HS-27A (cell line): ENCODE results near the gene BSND.

Experiments
- DNase-seq: peaks from one replicate; pipeline ENCODE4 v3.0.0-alpha.2; 2012; ENCODE audit warnings: low read depth, missing footprints

The BSND gene

DNA sequence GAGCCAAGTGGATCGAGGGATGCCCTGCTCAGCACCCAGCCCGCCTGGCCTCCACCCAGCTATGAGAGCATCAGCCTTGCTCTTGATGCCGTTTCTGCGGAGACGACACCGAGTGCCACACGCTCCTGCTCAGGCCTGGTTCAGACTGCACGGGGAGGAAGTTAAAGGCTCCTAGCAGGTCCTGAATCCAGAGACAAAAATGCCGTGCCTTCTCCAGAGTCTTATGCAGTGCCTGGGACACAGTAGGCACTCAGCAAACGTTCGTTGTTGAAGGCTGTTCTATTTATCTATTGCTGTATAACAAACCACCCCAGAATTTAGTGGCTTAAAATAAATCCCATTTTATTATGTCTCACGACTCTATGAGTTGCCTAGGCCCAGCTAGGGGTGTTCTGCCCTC, 6.8 kb upstream of the BSND start:
- no peak for DNase-seq

DNA sequence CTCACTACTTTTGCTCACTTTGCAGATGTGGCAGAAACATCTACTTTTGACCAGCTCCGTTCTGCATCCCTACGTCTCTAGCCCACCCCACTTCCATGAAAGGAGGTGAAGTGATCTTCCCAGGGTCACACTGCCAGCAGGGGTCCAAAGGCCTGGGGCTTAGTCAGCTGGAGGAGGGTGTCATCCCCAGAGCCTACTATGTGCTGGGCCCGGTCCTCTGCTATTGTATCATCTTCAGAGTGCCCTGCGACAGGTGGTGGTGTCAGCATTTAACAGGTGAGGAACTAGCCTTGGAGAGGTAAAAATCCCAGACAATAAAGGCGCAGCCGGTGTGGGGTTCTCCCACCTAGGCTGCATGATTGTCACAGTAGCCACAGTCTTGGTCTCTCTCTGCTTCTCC, 5.6 kb upstream of the BSND start:
- no peak for DNase-seq

DNA sequence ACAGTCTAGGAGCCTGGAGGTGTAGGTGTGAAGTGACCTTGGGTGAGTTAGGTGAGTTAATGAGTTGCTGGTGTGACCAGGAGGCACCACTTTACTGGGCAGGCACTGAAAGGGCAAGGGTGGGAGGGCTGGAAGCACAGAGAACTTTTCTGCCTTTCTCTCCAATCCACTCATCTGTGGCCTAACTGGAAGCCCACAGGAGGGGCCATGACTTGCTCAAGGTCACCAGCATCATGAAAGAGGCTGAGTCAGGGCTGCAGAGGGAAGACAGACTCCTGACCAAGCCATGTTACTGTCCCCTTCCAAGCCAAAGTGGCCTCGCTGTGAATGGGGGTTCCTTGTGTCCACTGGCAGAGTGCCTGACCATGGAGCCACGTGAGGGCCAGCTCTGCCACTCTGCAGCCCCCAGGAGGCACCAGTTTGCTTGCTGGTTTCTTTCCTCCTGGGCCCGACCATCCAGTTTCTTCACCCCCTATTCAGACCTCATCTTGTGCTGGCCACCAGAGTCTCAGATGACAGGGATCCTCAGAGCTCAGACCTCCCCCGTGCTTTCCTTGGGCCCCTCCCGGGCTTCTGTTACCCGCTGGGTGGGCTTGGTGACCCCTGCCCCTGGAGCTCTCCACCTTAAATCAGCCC, 4.3 kb upstream of the BSND start:
- no peak for DNase-seq

DNA sequence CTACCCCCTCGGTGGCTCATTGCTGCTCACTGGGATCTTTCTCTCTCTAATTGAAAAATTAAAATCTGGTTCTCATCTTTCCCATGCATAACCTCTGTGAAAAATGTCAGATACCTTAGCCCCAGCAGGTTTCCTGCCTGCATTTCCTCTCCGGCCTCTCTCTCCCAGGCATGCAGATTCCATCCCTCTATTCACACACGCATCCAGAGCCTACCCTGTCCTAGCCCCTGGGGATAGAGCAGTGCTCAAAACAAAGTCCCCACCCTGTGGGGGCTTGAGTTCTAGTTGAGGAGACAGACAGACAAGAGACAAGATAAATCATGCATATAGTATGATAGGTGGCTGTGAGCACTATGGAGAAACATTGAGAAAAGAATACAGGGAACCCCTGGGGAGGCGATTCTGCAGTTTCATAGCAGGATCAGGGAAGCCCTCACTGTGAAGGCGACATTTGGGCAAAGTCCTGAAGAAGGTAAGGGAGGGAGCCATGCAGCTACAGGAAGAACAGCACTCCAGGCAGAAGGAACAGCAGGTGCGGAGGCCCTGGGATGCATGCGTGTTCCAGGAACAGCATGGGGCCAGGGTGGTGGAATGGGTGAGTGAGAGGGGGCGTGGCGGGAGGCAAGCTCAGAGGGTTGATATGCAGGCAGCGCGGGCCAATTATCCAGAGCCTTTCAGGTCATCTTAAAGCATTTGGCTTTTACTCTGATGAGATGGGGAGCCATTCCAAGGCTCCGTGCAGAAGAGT, 3.5 kb upstream of the BSND start:
- DNase-seq, result no peak

DNA sequence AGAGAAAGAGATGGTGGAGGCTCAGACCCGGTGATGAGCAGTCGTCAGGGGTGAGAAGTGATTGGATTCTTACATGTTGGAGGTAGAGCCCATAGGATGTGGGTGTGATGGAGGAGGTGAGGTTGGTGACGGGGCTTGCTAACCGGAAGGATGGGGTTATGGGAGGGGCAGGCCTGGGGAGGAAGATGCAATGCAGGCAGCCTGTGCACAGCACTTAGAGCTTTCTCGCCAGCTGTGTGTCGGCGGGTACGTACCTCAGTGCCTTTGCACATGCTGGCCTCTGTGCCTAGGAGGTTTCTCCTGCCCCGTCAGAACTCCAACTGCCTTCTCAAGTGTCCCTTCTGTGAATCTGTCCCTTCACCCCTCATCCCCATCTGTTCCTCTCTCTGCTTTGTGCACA, 2.9 kb upstream of the BSND start:
- no peak for DNase-seq

DNA sequence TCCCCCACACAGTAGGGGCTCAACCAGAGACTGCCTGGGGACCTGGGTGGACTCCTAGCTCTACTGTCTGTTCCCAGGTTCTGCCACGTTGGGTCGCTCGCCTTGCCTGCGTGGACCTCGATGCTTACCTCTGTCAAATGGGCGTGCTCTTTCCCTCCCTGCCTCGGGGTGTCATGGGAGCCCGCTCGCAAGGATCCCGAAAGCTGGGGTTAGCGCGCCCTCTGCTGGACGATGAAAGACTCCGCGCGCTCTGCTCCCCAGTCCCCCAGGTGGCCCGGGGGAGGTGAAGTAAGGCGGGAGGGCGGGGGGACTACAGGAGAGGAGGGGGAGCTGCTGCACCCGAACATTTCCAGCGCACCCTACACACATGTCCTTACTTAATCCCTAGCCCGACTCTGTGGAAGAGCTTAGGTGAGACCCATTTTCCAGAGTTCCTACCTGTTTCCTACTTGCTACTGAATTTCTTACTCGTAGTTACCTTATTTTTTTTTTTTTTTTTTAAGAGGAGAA, 2.3 kb upstream of the BSND start:
- DNase-seq, result peak; percentile 47

DNA sequence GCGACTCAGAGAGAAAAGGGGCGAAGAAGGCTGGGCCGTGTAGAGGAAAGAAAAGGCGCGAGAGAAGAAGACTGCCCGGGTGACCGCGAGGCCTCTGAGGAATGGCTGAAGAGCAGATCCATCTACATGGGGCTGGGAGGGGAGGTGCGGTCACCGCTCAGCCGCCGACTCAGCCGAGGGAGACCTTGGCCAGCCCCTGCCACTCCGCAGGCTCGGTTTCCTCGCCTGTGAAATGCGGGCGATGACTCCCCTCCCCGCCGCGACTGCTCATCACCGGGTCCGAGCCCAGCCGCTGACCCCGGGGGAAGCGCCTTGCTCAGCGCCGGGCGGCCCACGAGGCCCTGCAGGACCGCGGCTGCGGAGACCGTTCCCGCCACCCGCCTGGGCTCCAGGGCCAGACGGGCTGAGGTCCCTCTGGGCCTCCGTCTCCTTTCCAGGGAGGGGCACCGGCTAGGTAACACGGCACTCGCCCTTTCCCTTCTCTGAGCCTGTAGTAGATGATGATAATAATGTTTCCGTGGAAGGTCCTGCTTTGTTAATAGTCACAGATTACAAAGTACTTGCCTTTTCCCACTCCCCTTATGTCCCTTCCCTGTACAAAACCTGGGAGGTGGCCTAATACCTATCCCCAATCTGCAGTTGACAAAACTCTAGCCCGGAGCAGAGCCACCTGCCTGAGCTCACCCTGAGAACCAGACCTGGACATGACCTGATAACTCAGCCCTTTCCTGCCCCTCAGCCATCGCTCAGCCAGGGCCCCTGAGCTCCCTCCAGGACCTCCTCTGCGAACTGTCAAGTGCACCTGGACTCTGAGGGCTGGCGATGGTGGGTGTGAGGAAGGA, 1.6 kb upstream of the BSND start:
- no peak for DNase-seq

DNA sequence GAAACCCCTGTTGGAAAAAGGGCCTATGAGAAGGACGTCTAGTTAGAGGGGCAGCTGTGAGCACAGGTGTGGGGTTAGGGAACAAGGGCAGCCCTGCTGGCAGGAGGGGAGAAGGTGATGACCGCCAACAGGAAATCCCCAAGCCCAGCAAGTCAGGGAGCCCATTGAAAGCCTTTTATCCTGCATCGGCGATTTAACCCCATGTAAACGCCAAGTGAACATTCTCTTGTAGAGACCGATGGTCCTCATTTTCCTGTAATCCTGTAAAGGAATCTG, 1.1 kb upstream of the BSND start:
- DNase-seq, result no peak

DNA sequence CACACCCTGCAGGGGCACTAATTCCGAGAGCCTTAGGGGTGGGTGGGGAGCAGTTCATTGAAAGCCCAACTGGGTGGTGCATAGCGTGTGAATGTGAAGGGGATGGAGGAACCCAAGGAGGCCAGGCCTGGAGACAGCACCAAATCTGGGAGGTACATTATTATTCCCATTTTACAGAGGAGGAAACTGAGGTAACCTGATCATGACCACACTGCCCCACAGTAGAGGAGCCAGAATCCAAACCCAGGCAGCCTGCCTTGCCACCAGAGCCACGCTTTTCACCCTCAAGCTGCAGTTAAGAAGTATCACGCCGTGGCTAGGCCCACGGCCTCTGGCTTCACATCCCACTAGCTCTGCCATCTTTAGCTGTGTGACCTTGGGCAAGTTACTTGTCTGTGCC, 633 bp upstream of the BSND start:
- DNase-seq, result no peak

DNA sequence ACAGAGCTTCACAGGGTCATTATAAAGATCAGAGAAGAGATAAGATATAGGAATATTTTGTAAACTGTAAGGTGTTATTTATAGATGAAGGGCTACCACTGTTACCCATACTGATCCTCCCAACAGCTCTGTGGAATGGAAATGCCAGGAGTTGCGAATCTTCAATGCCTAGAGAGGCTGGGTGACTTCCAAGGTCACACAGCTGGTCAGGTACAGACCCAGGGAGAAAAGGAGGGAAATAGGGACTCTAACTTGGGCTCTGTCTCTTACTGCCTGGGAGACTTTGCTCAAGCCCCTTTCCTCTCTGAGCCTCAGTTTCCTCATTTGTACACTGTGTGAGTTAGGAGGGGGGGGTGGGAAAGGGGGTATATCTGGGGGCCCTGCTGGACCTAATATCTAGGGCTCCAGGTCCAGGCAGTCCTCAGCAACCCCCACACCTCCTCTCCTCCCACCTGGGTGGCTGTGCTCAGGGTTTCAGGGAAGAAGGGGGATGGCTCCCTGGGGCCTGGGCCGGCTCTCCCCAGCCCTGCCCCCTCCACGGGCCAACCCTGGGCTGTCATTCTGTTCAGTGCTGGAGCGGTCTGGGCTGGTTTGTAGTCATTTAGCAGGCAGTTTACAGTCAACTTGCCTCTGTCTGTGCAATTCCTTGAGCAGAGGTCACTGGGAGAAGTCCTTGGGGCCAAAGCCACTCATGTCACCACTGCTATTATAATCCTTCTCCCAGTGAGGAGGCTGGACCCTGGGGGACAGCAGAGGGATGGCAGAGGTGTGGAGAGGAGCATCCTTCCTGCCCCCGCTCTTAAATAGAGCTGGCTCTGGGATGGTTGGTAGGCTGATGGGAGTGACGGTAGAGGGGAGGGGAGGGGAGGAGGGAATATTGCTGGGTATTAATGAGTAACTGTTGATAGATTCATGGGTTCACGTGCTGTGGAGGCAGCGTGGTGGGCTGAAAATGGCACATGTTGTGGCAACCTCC, 1.7 kb downstream of the BSND start:
- DNase-seq, result no peak

DNA sequence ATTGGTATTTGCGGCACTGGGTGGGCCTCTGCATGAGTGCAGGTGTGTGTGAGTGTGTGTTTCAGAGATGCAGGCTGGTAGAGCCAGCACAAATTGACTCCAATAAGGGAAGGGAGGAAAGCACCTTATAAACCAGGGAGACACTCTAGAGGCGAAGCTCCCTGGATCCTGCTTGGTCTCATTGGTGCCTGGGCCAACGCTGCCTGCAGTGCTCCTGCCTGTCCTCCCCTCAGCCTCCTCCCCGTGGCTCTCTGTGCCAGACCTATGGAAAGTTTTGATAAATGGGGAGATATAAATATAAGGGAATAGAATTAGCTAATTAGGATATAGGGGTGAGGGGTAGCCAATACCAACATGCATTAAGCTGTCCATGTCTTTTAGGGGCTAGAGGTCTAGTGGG, 2.6 kb downstream of the BSND start:
- DNase-seq, result no peak

DNA sequence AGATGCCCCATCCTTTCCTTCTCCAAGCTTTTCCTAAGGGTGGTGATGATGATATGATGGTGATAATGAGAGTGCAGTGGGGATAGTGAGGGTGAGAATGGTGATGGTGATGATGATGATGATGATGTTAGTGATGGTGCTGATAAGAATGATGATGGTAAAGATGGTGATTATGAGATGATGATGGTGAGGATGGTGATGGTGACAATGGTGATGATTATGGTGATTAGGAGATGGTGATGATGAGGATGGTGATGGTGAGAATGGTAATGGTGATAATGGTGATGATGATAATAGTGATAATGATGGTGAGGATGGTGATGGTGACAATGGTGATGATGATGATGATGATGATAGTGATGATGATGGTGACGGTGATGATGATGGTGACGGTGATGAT, 4.0 kb downstream of the BSND start:
- no peak for DNase-seq

DNA sequence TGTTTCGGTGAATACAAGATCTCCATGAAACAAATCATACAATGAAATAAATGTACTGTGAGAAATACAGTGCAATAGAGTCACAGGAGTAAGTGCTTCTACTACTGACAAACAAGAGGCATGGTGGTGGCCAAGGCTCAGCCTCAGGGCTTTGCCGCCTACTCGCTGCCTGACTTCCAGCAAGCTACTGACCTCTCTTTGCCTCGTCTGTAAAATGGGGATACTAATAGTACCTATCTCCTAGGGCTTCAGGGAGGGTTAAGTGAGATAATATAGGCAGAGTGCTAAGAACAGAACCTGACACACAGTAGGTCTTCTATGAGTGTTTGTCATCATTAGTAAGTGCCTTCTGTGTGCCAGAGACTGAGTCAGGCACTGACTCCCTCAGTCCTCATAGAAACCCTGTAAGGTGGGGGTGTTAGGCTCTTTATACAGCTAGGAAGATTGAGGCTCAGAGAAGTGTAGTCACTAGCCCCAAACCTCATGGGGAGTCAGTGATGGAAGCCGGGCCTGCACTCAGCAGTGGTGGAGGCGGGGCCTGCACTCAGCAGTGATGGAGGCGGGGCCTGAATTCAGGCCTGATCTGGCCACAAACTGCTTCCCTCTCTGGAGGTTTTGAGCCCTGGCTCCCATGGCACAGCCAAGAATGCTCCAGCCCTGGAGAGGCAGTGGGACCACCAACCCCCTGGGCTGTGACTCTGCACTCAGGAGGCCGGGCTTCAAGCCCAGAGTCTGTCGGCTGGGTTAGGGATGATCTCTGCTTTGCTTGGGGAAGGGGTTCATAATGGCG, 6.8 kb downstream of the BSND start:
- no peak for DNase-seq

DNA sequence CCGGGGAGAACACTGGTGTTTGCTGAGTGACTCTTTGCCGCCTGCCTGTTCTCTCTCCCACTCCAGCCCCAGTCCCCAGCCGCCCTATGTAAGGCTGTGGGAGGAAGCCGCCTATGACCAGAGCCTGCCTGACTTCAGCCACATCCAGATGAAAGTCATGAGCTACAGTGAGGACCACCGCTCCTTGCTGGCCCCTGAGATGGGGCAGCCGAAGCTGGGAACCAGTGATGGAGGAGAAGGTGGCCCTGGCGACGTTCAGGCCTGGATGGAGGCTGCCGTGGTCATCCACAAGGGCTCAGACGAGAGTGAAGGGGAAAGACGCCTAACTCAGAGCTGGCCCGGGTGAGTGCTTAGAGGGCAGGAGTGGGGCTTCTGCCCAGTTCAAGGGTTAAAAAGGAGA, 8.2 kb downstream of the BSND start:
- DNase-seq, result no peak

DNA sequence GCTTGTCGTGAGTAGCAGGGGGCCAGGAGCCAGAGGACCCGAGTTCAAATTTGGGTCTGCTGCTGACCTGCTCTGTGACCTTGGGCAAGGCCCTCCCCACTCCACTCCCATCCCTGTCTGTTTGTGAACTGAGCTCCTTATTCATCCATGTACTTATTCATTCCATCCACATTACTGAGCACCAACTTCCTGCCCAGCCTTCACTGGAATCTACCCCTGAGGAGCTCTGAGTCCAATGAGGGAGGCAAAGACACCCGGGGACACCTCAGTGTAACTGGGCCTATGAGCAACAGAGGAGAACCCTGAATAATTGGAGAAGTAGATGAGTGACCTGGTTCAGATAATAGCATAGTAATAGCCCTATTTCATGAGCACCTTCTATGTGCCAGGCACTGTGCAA, 8.9 kb downstream of the BSND start:
- peak; percentile 24 for DNase-seq

DNA sequence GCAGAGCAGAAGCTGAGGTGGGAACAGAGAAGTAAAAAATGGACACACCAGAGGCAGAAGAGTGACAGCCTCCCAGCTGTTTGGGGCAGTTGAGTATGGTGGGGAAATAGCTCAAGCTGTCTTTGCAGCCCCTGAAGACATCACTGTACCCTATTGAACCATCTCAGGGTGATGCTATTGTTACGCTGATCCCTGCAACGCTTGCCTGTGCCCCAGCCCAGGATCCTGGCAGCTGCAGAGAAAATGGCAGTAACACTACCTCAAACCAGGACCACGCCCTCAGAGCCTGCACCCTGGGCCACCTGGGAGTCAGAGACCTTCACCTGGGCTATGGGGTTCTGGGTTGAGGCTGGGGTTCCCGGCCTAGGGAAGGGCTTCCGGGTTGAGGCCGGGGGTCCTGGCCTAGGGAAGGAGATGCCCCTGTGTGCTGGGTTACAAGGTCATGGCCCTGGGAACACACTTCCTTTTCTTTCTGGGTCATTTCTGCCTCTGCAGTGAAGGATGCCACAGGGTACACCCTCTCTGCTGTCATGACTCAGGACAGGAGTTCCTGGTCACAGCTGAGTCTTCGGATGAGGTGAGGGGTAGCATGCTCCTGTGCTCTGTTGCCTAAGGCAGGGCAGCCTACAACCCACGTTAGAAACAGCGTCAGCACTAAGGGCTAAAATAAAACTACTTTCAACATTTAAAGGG, 11.6 kb downstream of the BSND start:
- no peak for DNase-seq

DNA sequence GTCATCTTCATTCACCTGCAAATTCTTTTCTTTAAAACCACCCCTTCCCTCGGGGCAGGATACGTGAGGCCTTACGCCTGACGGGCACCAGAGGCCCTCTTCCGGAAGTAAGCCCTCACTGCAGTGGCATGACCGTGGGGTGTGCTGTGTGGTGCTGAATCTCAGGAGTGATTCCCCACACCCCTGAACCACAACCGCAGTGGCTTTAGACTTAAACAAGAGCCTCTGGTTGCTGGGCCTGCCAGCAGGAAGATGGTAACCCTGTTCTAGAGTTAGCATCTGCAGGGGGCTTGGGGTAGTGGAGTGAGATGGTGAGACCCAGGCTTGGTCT, 12.1 kb downstream of the BSND start:
- no peak for DNase-seq

DNA sequence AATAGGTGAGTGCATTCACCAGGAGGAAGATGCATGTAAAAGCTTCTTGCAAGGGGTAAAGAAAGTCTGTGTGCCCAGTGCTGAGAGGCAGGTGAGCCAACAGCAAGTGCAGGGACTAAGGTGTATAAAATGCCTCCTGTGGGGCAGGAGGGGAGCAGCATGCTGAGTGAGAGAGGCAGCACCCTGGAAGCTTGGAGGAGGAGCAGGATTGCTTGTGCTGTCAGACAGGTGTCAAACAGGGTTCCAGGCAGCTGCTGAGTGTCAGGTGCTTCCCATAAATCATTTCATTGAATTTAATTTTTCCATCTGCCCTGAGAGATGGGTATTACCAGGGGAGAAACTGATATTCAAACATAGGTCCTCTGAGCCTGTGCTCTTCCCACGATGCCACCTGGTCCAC, 13.9 kb downstream of the BSND start:
- DNase-seq, result no peak

DNA sequence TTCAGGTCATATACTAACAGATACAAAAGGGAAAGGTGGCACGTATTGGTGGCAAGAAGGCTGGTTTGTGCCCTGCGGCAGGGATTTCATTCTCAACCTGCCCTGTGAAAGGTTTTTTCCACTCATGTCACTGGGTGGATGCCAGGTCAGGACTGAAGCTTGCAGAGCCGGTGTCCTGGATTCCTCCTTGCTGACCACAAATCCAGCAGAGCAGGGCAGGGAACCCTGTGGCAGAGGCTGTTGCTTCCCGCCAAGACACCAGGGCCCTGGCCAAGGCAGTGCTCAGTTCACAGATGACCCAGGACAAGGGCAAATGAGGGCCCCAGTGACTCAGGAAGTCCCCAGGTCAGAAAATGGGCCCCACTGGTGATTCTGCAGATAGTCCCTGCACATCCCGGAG, 16.4 kb downstream of the BSND start:
- DNase-seq, result no peak

DNA sequence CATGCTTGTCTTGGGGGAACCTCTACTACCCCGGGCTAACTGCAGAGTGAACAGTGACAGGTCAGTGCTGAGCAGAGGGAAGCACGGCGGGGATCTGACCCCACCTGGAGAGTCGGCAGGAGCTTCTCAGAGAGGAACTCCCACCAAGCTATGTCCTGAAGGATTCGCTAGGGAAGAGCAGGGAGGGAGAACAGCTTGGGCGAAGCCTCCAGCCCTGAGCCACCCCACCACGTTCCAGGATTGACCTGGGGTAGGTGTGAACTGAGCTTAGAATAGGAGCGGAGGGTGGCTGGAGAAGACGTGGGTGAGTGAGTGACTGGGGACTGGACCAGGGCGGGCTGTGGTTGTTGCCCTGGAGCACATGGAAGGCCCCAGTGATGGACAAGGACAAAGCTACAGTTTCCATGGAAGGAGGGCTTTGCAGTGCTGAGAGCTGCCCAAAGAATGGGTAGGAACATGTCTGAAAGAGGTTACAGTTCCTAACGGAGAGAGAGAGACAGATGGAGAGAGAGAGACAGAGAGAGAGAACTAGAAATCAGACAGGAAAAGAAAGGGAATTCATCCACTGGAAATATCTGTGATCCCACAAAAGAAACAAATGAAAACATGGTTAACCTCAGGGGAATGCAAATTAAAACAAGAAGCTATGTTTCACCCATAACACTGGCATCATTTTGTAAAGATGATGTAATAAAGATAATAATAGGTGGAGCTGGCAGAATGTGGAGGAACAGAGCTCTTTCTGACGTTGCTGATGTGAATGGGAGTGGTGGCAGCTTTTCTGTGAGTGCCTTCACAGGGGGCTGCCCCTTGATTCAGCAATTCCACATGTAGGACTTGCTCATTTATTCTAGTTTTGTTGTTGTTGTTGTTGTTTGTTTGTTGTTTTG, 17.2 kb downstream of the BSND start:
- DNase-seq, result no peak
